ENCODE data around the gene PPME1.

Gene PPME1

GRCh38 chr11:74170694-74171629 is at the start of gene PPME1, which contains the start of gene C2CD3 (continued):
- TF ChIP-seq, protein P1, sequence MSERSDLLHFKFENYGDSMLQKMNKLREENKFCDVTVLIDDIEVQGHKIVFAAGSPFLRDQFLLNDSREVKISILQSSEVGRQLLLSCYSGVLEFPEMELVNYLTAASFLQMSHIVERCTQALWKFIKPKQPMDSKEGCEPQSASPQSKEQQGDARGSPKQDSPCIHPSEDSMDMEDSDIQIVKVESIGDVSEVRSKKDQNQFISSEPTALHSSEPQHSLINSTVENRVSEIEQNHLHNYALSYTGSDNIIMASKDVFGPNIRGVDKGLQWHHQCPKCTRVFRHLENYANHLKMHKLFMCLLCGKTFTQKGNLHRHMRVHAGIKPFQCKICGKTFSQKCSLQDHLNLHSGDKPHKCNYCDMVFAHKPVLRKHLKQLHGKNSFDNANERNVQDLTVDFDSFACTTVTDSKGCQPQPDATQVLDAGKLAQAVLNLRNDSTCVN (tag by site-specific recombination; optimal IDR thresholded peaks at IDR 0.05) = peak; percentile 19
- TF ChIP-seq ZNF214 (tag by site-specific recombination; IDR thresholded peaks at IDR 0.05; ENCODE audit: borderline replicate concordance) (no peak), ZNF169 (tag by site-specific recombination; IDR thresholded peaks at IDR 0.05) (no peak), ZNF221 (tag by site-specific recombination; IDR thresholded peaks at IDR 0.05; ENCODE audit: borderline replicate concordance) (no peak), ZNF585B (tag by site-specific recombination; IDR thresholded peaks at IDR 0.05) (no peak), ZNF24 (tag by site-specific recombination; IDR thresholded peaks at IDR 0.05) (no peak), ZNF23 (tag by site-specific recombination; IDR thresholded peaks at IDR 0.05; ENCODE audit: borderline replicate concordance) (no peak), KLF9 (tag by site-specific recombination; IDR thresholded peaks at IDR 0.05; ENCODE audit: low read depth) (peak; percentile 60; the same call in 1 of the 2 replicates), WT1 (tag by site-specific recombination; IDR thresholded peaks at IDR 0.05) (no peak), ZNF391 (tag by site-specific recombination; IDR thresholded peaks at IDR 0.05; ENCODE audit: borderline replicate concordance, low read depth) (no peak), ZNF777 (tag by site-specific recombination; IDR thresholded peaks at IDR 0.05; ENCODE audit: borderline replicate concordance) (peak; percentile 29; the same call in 1 of the 2 replicates), ZBTB17 (tag by site-specific recombination; IDR thresholded peaks at IDR 0.05) (peak; percentile 61), ZNF830 (tag by site-specific recombination; IDR thresholded peaks at IDR 0.05; ENCODE audit: low read depth) (no peak), ZNF768 (tag by site-specific recombination; IDR thresholded peaks at IDR 0.05) (no peak), ZBTB21 (tag by site-specific recombination; IDR thresholded peaks at IDR 0.05) (peak; percentile 86), ZXDB (tag by site-specific recombination; IDR thresholded peaks at IDR 0.05) (peak; percentile 46; the same call in 1 of the 2 replicates), TSHZ1 (tag by site-specific recombination; IDR thresholded peaks at IDR 0.05; ENCODE audit: borderline replicate concordance) (no peak), MYNN (tag by site-specific recombination; IDR thresholded peaks at IDR 0.05; ENCODE audit: borderline replicate concordance) (peak; percentile 48; the same call in 1 of the 2 replicates), ZNF658 (tag by site-specific recombination; IDR thresholded peaks at IDR 0.05) (no peak), ZNF555 (tag by site-specific recombination; conservative IDR thresholded peaks at IDR 0.05) (no peak), HOXD13 (CRISPR knock-in tag; IDR thresholded peaks at IDR 0.05; ENCODE audit: borderline replicate concordance) (no peak), ZFP69B (tag by site-specific recombination; IDR thresholded peaks at IDR 0.05) (peak; percentile 40; the same call in 1 of the 2 replicates), ZNF202 (tag by site-specific recombination; IDR thresholded peaks at IDR 0.05; ENCODE audit: borderline replicate concordance) (no peak), BCL6B (tag by site-specific recombination; IDR thresholded peaks at IDR 0.05) (no peak), ZNF292 (tag by site-specific recombination; IDR thresholded peaks at IDR 0.05; ENCODE audit: borderline replicate concordance, low read depth) (no peak), ZNF175 (tag by site-specific recombination; IDR thresholded peaks at IDR 0.05) (no peak), GFI1B (tag by site-specific recombination; IDR thresholded peaks at IDR 0.05) (no peak)
- TF ChIP-seq, protein P2, sequence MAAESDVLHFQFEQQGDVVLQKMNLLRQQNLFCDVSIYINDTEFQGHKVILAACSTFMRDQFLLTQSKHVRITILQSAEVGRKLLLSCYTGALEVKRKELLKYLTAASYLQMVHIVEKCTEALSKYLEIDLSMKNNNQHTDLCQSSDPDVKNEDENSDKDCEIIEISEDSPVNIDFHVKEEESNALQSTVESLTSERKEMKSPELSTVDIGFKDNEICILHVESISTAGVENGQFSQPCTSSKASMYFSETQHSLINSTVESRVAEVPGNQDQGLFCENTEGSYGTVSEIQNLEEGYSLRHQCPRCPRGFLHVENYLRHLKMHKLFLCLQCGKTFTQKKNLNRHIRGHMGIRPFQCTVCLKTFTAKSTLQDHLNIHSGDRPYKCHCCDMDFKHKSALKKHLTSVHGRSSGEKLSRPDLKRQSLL (tag by site-specific recombination; IDR thresholded peaks at IDR 0.05) = no peak
- TF ChIP-seq, protein P3, sequence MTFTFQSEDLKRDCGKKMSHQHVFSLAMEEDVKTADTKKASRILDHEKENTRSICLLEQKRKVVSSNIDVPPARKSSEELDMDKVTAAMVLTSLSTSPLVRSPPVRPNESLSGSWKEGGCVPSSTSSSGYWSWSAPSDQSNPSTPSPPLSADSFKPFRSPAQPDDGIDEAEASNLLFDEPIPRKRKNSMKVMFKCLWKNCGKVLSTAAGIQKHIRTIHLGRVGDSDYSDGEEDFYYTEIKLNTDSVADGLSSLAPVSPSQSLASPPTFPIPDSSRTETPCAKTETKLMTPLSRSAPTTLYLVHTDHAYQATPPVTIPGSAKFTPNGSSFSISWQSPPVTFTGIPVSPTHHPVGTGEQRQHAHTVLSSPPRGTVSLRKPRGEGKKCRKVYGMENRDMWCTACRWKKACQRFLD (tag by site-specific recombination; IDR thresholded peaks at IDR 0.05) = no peak
- TF ChIP-seq, protein P4, sequence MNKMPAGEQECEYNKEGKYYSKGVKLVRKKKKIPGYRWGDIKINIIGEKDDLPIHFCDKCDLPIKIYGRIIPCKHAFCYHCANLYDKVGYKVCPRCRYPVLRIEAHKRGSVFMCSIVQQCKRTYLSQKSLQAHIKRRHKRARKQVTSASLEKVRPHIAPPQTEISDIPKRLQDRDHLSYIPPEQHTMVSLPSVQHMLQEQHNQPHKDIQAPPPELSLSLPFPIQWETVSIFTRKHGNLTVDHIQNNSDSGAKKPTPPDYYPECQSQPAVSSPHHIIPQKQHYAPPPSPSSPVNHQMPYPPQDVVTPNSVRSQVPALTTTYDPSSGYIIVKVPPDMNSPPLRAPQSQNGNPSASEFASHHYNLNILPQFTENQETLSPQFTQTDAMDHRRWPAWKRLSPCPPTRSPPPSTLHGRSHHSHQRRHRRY (tag by site-specific recombination; IDR thresholded peaks at IDR 0.05) = no peak
